Uterus (tissue), 2 donors: ENCODE data around the gene LRRC8B.

ENCODE experiments used
- CTCF ChIP-seq, 4 experiments: fragments of 200-600 bp in 2 of 4; fragments of 450-650 bp in 2 of 4; sonication (generic) in 2 of 4; IDR thresholded peaks; one replicate each; pipeline ENCODE4 v1.5.1; 2016 to 2019; ENCODE audit warnings: antibody characterized with exemption in 4 of 4, mild to moderate bottlenecking in 2 of 4, moderate library complexity in 1 of 4
- POLR2A ChIP-seq, 2 donors: fragments of 450-650 bp; IDR thresholded peaks; one replicate each; pipeline ENCODE4 v1.6.1; 2016; ENCODE audit warnings: antibody characterized with exemption in 2 of 2, mild to moderate bottlenecking in 1 of 2, moderate library complexity in 1 of 2

GRCh38 chr1:89516055-89516454 is 8.6 kb upstream of the LRRC8B start:
- TF ChIP-seq CTCF (IDR thresholded peaks at IDR 0.05) (no peak), POLR2A (IDR thresholded peaks at IDR 0.05) (no peak)
